ENCODE data around the gene TXNL4A.
"Not testable (repeated sequence)": the region's sequence is repeated elsewhere in the genome, so short reads cannot be mapped to it uniquely, and the experiment has no call there.

The TXNL4A gene

DNA sequence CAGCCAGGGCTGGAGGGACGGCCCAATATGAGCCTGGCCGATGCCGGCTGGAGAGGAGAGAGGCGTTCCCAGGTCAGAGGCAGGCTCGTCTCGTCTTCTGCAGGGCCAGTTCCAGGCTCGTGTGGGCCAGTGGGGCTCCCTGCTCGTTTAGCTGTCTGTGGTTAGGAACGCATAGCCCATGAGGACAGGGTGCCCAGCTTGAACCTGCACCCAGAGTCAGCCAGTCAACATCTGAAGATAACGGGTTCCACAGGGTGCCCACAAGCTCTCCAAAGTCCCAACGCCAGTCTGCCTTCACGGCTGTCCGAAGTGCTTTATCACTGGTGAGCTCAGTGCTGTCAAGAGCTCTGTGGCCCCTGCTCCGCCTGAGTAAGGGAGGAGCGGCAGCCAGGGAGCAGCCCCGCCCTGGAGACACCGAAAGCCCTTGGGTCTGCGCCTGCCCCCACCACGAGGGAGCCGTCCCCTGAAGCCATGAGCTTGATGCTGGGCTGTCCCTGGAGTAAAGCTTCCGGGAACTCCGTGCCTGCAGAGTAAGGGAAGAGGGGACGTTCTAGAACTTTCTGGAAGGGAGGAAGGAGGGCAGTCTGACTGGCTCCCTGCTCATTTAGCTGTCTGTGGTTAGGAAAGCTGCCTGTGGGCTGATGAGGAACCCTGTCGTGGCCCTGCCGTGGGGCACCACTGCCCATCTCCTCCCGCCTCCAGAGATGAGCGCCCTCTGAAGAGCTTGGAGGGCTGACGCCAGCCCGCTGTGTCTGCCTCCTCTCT, 26.7 kb downstream of the TXNL4A start:
- H3K4me1 ChIP-seq (ENCODE audit: low read length) = no peaks in the 10 kb centered on the region
- no peak overlapping the region for H2AFZ ChIP-seq (ENCODE audit: low read length)
- H3K36me3 ChIP-seq (replicated peaks; ENCODE audit: insufficient read depth, low read length) = no peaks in the 10 kb centered on the region
- TF ChIP-seq, protein P1, sequence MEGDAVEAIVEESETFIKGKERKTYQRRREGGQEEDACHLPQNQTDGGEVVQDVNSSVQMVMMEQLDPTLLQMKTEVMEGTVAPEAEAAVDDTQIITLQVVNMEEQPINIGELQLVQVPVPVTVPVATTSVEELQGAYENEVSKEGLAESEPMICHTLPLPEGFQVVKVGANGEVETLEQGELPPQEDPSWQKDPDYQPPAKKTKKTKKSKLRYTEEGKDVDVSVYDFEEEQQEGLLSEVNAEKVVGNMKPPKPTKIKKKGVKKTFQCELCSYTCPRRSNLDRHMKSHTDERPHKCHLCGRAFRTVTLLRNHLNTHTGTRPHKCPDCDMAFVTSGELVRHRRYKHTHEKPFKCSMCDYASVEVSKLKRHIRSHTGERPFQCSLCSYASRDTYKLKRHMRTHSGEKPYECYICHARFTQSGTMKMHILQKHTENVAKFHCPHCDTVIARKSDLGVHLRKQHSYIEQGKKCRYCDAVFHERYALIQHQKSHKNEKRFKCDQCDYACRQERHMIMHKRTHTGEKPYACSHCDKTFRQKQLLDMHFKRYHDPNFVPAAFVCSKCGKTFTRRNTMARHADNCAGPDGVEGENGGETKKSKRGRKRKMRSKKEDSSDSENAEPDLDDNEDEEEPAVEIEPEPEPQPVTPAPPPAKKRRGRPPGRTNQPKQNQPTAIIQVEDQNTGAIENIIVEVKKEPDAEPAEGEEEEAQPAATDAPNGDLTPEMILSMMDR (IDR thresholded peaks at IDR 0.05; ENCODE audit: low read length) = no peak
- TF ChIP-seq EZH2phosphoT487 (IDR thresholded peaks at IDR 0.05; ENCODE audit: low read length) (no peak), EZH2 (optimal IDR thresholded peaks at IDR 0.05; ENCODE audit: low read depth, low read length) (no peak)
- H3K27me3 ChIP-seq (replicated peaks; ENCODE audit: insufficient read depth, low read length) = peaks cover 6% of the 10 kb centered on the region; the same call in 1 of the 2 replicates
- DNase-seq = no peak
- no peaks in the 10 kb centered on the region for H4K20me1 ChIP-seq (ENCODE audit: insufficient read depth, low read length)
- H3F3A ChIP-seq (ENCODE audit: insufficient read depth, low read length) = no peaks in the 10 kb centered on the region
- no peak overlapping the region for H3K9ac ChIP-seq (ENCODE audit: low read length)
- no peak overlapping the region for H3K4me2 ChIP-seq (ENCODE audit: low read depth, low read length)
- no peaks in the 10 kb centered on the region for H3K9me2 ChIP-seq (replicated peaks; ENCODE audit: insufficient read depth, low read length)
- no peak overlapping the region for H3K27ac ChIP-seq (ENCODE audit: low read length)
- H3K79me2 ChIP-seq (ENCODE audit: low read length) = no peaks in the 10 kb centered on the region
- H3K4me3 ChIP-seq (ENCODE audit: low read length) = no peak overlapping the region
- H3K9me3 ChIP-seq (replicated peaks; ENCODE audit: insufficient read depth, low read length) = no peaks in the 10 kb centered on the region

DNA sequence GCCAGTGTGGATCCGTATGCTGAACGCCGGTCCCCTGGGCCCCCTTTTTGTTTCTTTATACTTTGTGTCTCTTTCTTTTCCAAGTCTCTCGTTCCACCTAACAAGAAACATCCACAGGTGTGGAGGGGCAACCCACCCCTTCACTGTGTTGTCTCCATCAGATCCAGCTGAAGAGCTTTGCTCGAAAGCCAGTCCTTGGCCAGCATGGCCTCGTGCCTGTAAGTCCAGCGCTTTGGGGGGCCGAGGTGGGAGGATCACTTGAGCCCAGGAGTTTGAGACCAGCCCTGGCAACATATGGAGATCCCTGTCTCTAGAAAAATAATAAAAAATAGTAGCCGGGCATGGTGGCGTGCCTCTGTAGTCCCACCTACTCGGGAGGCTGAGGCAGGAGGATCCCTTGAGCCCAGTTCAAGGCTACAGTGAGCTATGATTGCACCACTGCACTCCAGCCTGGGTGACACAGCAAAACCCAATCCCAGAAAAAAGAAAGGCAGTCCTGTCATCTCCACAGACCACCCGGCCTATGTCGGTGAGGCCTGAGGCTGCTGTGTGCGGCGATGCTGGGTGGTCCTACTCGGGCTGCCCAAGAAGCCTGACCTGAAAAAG, 27.3 kb downstream of the TXNL4A start:
- H3K79me2 ChIP-seq (ENCODE audit: low read length) = no peaks in the 10 kb centered on the region
- H3K4me2 ChIP-seq (ENCODE audit: low read depth, low read length) = no peak overlapping the region
- no peak overlapping the region for H3K4me3 ChIP-seq (ENCODE audit: low read length)
- no peaks in the 10 kb centered on the region for H3K4me1 ChIP-seq (ENCODE audit: low read length)
- no peak overlapping the region for H3K9ac ChIP-seq (ENCODE audit: low read length)
- H3F3A ChIP-seq (ENCODE audit: insufficient read depth, low read length) = no peaks in the 10 kb centered on the region
- no peak overlapping the region for H3K27ac ChIP-seq (ENCODE audit: low read length)
- H3K9me2 ChIP-seq (replicated peaks; ENCODE audit: insufficient read depth, low read length) = no peaks in the 10 kb centered on the region
- no peaks in the 10 kb centered on the region for H4K20me1 ChIP-seq (ENCODE audit: insufficient read depth, low read length)
- no peaks in the 10 kb centered on the region for H3K36me3 ChIP-seq (replicated peaks; ENCODE audit: insufficient read depth, low read length)
- DNase-seq = no peak
- no peak overlapping the region for H2AFZ ChIP-seq (ENCODE audit: low read length)
- no peak for TF ChIP-seq EZH2 (optimal IDR thresholded peaks at IDR 0.05; ENCODE audit: low read depth, low read length)
- TF ChIP-seq, protein P1 (IDR thresholded peaks at IDR 0.05; ENCODE audit: low read length) = no peak
- TF ChIP-seq EZH2phosphoT487 (IDR thresholded peaks at IDR 0.05; ENCODE audit: low read length) = no peak
- peaks cover 6% of the 10 kb centered on the region; the same call in 1 of the 2 replicates for H3K27me3 ChIP-seq (replicated peaks; ENCODE audit: insufficient read depth, low read length)
- no peaks in the 10 kb centered on the region for H3K9me3 ChIP-seq (replicated peaks; ENCODE audit: insufficient read depth, low read length)

DNA sequence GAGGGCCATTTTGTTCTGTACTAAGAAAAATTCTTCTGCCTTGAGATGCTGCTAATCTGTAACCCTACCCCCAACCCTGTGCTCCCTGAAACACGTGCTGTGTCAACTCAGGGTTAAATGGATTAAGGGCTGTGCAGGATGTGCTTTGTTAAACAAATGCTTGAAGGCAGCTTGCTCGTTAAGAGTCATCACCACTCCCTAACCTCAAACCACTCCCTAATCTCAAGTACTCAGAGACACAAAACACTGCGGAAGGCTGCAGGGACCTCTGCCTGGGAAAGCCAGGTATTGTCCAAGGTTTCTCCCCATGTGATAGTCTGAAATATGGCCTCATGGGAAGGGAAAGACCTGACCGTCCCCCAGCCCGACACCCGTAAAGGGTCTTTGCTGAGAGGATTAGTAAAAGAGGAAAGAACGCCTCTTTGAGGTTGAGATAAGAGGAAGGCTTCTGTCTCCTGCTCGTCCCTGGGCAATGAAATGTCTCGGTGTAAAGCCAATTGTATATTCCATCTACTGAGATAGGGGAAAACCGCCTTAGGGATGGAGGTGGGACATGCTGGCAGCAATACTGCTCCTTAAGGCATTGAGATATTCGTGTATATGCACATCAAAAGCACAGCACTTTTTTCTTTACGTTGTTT, 28.1 kb downstream of the TXNL4A start:
- not testable (repeated sequence) for H3F3A ChIP-seq (ENCODE audit: insufficient read depth, low read length); H3K27me3 ChIP-seq (replicated peaks; ENCODE audit: insufficient read depth, low read length); H2AFZ ChIP-seq (ENCODE audit: low read length); H3K27ac ChIP-seq (ENCODE audit: low read length); H3K4me1 ChIP-seq (ENCODE audit: low read length); DNase-seq; H3K36me3 ChIP-seq (replicated peaks; ENCODE audit: insufficient read depth, low read length); H3K79me2 ChIP-seq (ENCODE audit: low read length); H3K4me2 ChIP-seq (ENCODE audit: low read depth, low read length); H4K20me1 ChIP-seq (ENCODE audit: insufficient read depth, low read length); H3K9ac ChIP-seq (ENCODE audit: low read length); H3K9me2 ChIP-seq (replicated peaks; ENCODE audit: insufficient read depth, low read length); H3K4me3 ChIP-seq (ENCODE audit: low read length); H3K9me3 ChIP-seq (replicated peaks; ENCODE audit: insufficient read depth, low read length)
